GM11168 (cell line): Measurements from ENCODE around the gene SIGMAR1.

ENCODE experiments used
- in situ Hi-C: fragments of 300-500 bp; cut with MboI; formaldehyde crosslinking; loops from one replicate; pipeline ENCODE4 v1.12.0; 2022; ENCODE audit warnings: low sequenced_read_pairs; ENCODE audit not compliant: unreplicated experiment

Gene SIGMAR1

GRCh38 chr9:34637356-34638137 lies at the start of gene SIGMAR1:
Gene SIGMAR1, minus strand, starts transcription at chr9:34637787. Its CDS starts 90 bp downstream, at chr9:34637697.
- in situ Hi-C loops: no loop called here

GRCh38 chr9:34686732-34687131 lies 49.1 kb upstream of the SIGMAR1 start:
- in situ Hi-C loops: no loop called here

GRCh38 chr9:34686231-34686630 lies 48.6 kb upstream of the SIGMAR1 start:
- in situ Hi-C loops: no loop called here

- in situ Hi-C loops: no loop called here
Observed at GRCh38 chr9:34685591-34685990, 48.0 kb upstream of the SIGMAR1 start.

GRCh38 chr9:34684816-34685215 lies 47.2 kb upstream of the SIGMAR1 start:
- in situ Hi-C loops: no loop called here

- in situ Hi-C loops: no loop called here
Observed at GRCh38 chr9:34684145-34684544, 46.6 kb upstream of the SIGMAR1 start.

- in situ Hi-C loops: no loop called here
Observed at GRCh38 chr9:34675869-34676268, 38.3 kb upstream of the SIGMAR1 start.

- in situ Hi-C loops: no loop called here
Observed at GRCh38 chr9:34675048-34675714, 37.6 kb upstream of the SIGMAR1 start.

GRCh38 chr9:34674440-34674839 lies 36.9 kb upstream of the SIGMAR1 start:
- in situ Hi-C loops: no loop called here

GRCh38 chr9:34671307-34671706 lies 33.7 kb upstream of the SIGMAR1 start:
- in situ Hi-C loops: no loop called here

- in situ Hi-C loops: no loop called here
Observed at GRCh38 chr9:34669809-34670562, 32.4 kb upstream of the SIGMAR1 start.

- in situ Hi-C loops: no loop called here
Observed at GRCh38 chr9:34665381-34666250, 28.0 kb upstream of the SIGMAR1 start.

- in situ Hi-C loops: no loop called here
Observed at GRCh38 chr9:34665067-34665380, 27.4 kb upstream of the SIGMAR1 start.

- in situ Hi-C loops: no loop called here
Observed at GRCh38 chr9:34664281-34665066, 26.9 kb upstream of the SIGMAR1 start.

GRCh38 chr9:34663303-34663605 lies 25.7 kb upstream of the SIGMAR1 start:
- in situ Hi-C loops: no loop called here

GRCh38 chr9:34662526-34663302 lies 25.1 kb upstream of the SIGMAR1 start, which contains the start of gene CCL27:
Gene CCL27, minus strand, starts transcription at chr9:34662657. Its CDS starts 24 bp downstream, at chr9:34662633.
- in situ Hi-C loops: no loop called here

- in situ Hi-C loops: no loop called here
Observed at GRCh38 chr9:34659592-34660253, 22.1 kb upstream of the SIGMAR1 start.

- in situ Hi-C loops: no loop called here
Observed at GRCh38 chr9:34658461-34658860, 20.9 kb upstream of the SIGMAR1 start.
